HG03060 (cell line): ENCODE data around the gene PUS10.
"Not testable (repeated sequence)": the region's sequence is repeated elsewhere in the genome, so short reads cannot be mapped to it uniquely, and the experiment has no call there.

Source experiments
- ATAC-seq: cut with Tn5 transposase; IDR thresholded peaks from one replicate; pipeline ENCODE4 v1.9.1; 2021; ENCODE audit warnings: low read depth, moderate number of reproducible peaks; ENCODE audit not compliant: unreplicated experiment

Gene PUS10

DNA sequence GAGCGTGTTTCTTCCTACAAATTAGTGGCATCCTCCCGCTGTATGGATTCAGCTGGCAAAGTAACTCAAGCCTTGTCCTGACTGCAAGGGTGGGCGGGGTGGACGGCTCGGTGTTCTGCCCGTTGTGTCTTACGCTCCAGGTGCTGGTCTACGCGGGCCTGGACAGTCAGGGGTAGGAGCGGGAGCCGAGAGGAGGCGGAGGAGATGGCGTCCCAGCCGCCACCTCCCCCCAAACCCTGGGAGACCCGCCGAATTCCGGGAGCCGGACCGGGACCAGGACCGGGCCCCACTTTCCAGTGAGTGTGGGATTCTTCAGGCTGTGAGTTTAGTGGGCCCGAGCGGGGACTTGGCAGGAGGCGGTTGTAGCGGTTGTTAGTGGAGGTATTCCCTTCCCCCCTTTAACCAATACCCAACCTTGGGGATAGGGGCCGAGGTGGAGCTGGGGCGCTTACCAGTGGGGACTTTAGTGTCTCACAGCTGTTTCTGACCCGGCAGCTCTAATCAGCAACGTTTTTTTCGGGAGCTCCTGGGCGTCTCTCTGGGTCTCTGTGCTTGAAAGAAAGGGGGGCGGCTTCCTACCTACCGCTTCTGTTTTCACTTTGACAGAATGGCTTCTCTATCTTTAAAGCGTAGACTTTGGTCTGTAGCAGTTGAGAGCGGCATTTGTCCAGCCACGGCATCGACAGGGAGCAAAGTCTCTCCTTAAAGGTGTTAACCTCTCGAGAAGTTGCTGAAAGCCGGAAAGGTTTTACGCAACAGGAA, at the start of gene PUS10, which contains the start of gene PEX13:
PUS10 (minus strand) TSS at position 700 of the 762 bp plus-strand sequence. CDS start 6,365 bp downstream, outside the sequence.
PEX13 (plus strand) TSS at position 165 of the 762 bp plus-strand sequence; CDS start at position 205, 40 bp downstream.
- ATAC-seq, result peak; percentile 55

GRCh38 chr2:61065714-61066709, 48.0 kb upstream of the PUS10 start, which contains the start of gene SANBR:
SANBR (plus strand) TSS chr2:61065871; CDS start chr2:61070351, 4,480 bp downstream.
- peak; percentile 87 for ATAC-seq

GRCh38 chr2:61059382-61059781, 41.3 kb upstream of the PUS10 start:
- no peak for ATAC-seq

DNA sequence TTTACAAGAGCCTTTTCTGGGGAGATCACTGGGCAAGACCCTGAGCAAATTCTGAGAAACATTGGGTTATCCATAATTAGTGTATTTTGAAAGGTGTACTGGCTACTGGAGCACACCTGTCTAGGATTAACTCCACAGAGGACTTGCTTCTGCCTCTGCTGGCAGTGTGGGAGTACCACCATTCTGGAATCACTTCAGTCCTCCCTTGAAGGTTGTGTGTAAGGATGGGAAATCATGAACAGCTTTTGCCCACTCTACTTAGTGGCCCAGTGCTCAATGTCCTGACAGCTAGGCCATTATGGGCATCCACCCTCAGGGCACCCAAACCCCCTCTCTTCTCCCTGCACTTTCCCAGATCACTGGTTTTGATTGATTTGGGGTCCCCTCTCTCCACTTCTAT, 39.5 kb upstream of the PUS10 start:
- ATAC-seq, result no peak

- no peak for ATAC-seq
Measured at GRCh38 chr2:61055557-61055956, 37.5 kb upstream of the PUS10 start.

DNA sequence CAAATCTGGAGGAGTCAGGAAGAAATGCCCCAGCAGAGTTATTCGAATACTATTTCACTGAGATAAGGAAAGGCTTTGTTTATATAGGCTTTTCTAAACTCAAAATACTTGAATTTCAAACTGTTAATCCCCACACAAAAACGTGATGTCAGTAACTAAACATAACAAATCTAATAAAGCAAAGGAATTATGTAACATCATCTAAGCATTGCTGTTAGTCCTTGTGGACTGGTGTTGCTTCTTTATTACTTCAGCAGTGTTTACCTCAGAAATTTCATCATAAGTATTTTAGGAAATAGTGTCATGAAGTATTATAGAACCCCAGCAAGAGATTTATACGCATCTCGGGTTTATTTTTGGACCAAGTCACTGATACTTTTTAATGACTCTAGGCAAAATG, 27.9 kb upstream of the PUS10 start:
- no peak for ATAC-seq

DNA sequence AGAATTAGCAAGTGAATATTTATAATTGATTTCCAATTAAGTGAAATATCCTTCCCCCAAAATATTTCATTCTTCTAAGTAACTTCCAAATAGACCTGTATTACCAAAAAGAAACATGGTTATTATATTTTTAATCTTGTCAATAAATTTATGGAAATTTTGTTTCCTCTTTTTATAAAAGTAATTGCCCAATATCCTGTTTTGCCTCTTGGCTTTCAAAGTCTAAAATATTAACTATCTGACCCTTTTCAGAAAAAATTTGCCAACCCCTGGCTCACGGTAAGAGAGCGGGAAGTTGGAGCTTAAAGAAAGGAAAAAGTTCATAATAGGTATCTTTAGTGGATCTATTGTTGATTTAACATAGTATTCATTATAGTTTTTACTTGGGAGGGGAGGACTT, 27.2 kb upstream of the PUS10 start:
- no peak for ATAC-seq

- no peak for ATAC-seq
Measured at GRCh38 chr2:61044636-61045035, 26.6 kb upstream of the PUS10 start.

DNA sequence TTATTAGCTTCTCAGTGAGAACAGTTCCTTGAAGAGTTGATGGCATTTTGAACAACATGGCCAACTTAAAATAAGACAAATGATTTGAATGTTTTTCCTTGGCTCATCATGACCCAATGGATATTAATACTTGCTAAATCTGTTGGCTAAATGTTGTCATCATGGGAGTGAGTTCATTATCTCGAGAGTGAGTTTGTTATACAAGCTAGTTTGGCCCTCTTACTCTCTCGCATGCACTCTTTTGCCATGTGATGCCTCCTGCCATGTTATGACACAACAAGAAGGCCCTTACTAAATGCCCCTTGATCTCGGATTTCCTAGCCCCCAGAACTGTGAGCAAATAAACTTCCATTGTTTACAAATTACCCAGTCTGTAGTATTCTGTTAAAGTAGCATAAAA, 24.8 kb upstream of the PUS10 start:
- ATAC-seq, result no peak

DNA sequence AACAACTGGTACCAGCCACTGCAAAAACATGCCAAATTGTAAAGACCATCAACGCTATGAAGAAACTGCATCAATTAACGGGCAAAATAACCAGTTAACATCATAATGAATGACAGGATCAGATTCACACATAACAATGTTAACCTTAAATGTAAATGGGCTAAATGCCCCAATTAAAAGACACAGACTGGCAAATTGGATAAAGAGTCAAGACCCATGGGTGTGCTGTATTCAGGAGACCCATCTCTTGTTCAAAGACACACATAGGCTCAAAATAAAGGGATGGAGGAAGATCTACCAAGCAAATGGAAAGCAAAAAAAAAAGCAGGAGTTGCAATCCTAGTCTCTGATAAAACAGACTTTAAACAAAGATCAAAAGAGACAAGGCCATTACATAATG, 18.6 kb upstream of the PUS10 start:
- ATAC-seq, result not testable (repeated sequence)

DNA sequence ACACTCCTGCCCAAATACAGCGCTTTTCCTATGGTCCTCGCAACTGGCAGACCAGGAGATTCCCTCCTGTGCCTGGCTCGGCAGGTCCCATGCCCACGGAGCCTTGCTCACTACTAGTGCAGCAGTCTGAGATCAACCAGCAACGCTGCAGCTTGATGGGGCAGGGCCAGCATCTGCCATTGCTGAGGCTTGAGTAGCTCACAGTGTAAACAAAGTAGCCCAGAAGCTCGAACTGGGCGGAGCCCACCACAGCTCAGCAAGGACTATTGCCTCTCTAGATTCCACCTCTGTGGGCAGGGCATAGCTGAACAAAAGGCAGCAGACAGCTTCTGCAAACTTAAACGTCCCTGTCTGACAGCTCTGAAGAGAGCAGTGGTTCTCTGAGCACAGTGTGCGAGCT, 16.5 kb upstream of the PUS10 start:
- not testable (repeated sequence) for ATAC-seq

DNA sequence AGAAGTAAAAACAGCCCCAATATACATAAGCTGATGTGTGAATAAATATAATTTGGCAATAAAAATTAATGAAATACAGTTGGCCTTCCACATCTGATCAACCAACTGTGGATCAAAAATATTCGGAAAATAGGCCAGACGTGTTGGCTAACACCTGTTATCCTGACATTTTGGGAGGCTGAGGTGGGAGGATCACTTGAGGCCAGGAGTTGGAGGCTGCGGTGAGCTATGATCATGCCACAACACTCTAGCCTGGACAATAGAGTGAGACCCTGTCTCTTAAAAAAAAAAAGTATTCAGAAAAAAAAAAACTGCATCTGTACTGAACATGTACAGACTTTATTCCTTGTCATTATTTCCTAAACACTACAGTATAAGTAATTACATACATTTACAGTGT, 11.5 kb upstream of the PUS10 start:
- ATAC-seq, result no peak

DNA sequence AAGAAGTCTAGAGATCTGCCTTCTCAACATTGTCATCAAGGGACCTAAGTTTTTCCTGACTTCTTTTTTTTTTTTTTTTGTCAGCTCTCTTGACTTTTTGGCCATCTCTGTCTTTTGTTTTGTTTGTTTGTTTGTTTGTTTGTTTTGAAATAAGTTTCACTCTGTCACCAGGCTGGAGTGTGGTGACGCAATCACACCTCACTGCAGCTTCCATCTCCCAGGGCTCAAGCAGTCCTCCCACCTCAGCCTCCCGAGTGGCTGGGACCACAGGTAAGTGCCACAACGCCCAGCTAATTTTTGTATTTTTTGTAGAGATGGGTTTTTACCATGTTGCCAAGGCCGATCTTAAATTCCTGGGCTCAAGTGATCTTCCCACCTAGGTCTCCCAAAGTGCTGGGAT, 5.6 kb upstream of the PUS10 start:
- ATAC-seq, result no peak

- ATAC-seq, result no peak
Measured at GRCh38 chr2:61021228-61021660, 3.2 kb upstream of the PUS10 start.

DNA sequence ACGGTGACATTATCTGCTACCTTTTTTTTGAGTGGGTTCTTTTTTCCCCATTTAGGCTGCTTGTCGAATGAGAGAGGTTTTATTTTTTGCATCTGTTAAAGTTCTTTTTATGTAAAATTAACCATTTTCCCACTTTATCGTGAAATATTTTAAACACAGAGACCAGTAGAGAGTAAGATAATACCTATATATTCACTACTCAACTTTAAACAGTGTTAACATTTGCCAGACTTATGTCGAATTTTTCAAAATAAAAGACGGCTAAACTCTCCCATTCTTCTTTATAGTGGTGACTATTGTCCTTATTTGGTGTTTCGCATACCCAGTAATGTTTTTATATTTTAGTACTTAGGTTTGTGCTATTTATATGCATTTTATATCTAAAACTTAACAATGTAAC, 743 bp upstream of the PUS10 start:
- no peak for ATAC-seq

GRCh38 chr2:61018318-61018755, 282 bp upstream of the PUS10 start:
- no peak for ATAC-seq

DNA sequence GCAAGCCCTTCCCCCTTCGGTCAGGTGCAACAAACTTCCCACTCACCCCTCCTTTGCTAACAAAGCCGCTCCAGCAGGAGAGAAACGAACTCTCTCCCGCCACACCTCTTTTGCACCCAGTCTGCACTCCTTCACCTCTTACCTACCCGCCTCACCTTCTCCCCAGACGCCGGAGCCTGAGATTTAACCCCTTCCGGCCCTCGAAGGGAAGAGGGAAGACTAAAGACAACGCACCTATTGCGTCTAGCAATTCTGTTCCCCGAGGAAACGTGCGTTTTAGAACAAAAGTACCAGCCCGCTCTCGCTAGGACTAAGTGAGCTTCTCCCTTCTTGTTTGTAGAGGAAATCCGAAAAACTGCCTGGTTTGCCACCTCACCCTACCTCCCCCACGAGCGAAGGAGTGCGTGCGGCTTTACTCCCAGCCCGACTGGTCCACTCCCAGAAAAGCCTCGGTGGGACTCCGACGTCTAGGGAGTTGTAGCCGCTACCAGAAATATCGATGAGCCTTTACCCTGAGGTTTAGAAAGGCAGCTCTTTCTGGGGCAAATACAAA, 976 bp downstream of the PUS10 start:
- peak; percentile 40 for ATAC-seq

DNA sequence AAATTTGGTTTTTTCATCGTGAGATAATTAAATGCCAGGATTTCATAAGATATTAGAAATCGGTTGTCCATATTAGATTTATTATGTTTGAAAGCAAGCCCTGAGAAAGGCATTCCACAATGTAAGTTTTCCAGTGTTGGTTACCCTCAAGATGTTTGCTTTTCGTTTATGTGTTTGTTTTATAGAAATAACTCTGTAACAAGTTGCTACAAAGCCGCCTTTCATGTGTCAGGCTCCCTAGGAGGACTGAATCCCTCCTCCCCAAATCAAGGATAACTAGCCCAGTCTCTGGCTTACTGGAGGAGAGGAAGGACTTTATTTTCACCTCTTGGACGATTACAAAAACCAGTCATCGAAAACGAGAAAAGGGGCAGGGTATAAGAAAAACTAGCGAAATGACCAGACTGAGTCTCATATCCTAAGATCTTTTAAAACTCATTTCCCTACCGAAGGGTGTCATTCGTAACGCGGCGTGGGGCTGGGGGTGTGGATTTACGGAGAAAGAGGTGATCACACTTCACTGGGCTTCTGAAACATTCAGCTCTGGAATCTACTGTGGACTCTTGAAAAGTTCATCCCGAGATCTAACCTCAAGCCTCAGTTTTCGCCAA, 1.6 kb downstream of the PUS10 start:
- no peak for ATAC-seq

- ATAC-seq, result no peak
Measured at GRCh38 chr2:61015976-61016375, 2.1 kb downstream of the PUS10 start.

GRCh38 chr2:61014763-61015162, 3.3 kb downstream of the PUS10 start:
- ATAC-seq, result no peak
